GM21825 (cell line): ENCODE data around the gene HMCN1.

Source experiments
- ATAC-seq: cut with Tn5 transposase; IDR thresholded peaks from one replicate; pipeline ENCODE4 v1.9.1; 2021; ENCODE audit warnings: mild to moderate bottlenecking, moderate library complexity; ENCODE audit not compliant: unreplicated experiment

Gene HMCN1

GRCh38 chr1:185957441-185958363 lies 223.5 kb downstream of the HMCN1 start:
- no peak for ATAC-seq

GRCh38 chr1:185960422-185961321 lies 226.5 kb downstream of the HMCN1 start:
- ATAC-seq, result no peak

- no peak for ATAC-seq
These were observed 227.5 kb downstream of the HMCN1 start for GRCh38 chr1:185961664-185962063.

- ATAC-seq, result no peak
These were observed 230.8 kb downstream of the HMCN1 start for GRCh38 chr1:185964946-185965345.

- ATAC-seq, result no peak
These were observed 231.7 kb downstream of the HMCN1 start for GRCh38 chr1:185965870-185966269.

- no peak for ATAC-seq
These were observed 232.3 kb downstream of the HMCN1 start for GRCh38 chr1:185966471-185966870.

- ATAC-seq, result no peak
These were observed 234.8 kb downstream of the HMCN1 start for GRCh38 chr1:185969028-185969427.

GRCh38 chr1:185969524-185969991 lies 235.4 kb downstream of the HMCN1 start:
- no peak for ATAC-seq

GRCh38 chr1:185971688-185972087 lies 237.5 kb downstream of the HMCN1 start:
- no peak for ATAC-seq

- ATAC-seq, result no peak
These were observed 238.1 kb downstream of the HMCN1 start for GRCh38 chr1:185972096-185972850.

GRCh38 chr1:185973645-185974044 lies 239.5 kb downstream of the HMCN1 start:
- ATAC-seq, result no peak

- no peak for ATAC-seq
These were observed 240.4 kb downstream of the HMCN1 start for GRCh38 chr1:185974367-185975170.

GRCh38 chr1:185980891-185981290 lies 246.7 kb downstream of the HMCN1 start:
- no peak for ATAC-seq

- ATAC-seq, result no peak
These were observed 250.1 kb downstream of the HMCN1 start for GRCh38 chr1:185984113-185984836.

- ATAC-seq, result no peak
These were observed 253.6 kb downstream of the HMCN1 start for GRCh38 chr1:185987611-185988321.

- no peak for ATAC-seq
These were observed 256.4 kb downstream of the HMCN1 start for GRCh38 chr1:185990565-185990964.

- ATAC-seq, result no peak
These were observed 257.1 kb downstream of the HMCN1 start for GRCh38 chr1:185991266-185991665.

GRCh38 chr1:185996211-185996610 lies 262.0 kb downstream of the HMCN1 start:
- ATAC-seq, result no peak

GRCh38 chr1:185998391-185998790 lies 264.2 kb downstream of the HMCN1 start:
- ATAC-seq, result no peak
